SK-N-SH treated with all-trans-retinoic acid at 6 μM for 48 hours (cell line): ENCODE measurements around the gene SEL1L3.
A peak's percentile ranks its signal among the peaks of the same experiment; 100 is the strongest.

Experiments
- ATAC-seq: fragments of 200-7000 bp; cut with Tn5 transposase; 3 replicates; pipeline ENCODE4 v1.9.1; 2020; ENCODE audit warnings: mild to moderate bottlenecking, moderate library complexity
- BACH2 ChIP-seq: fragments of 250-450 bp; sonication (Bioruptor Pico); IDR thresholded peaks from 2 replicates; pipeline ENCODE4 v1.9.0; 2021; ENCODE audit warnings: mild to moderate bottlenecking, borderline replicate concordance
- CSDC2 ChIP-seq: fragments of 250-450 bp; sonication (Bioruptor Pico); IDR thresholded peaks from 2 replicates; pipeline ENCODE4 v1.5.0; 2020; ENCODE audit warnings: mild to moderate bottlenecking, moderate library complexity
- CSRNP3 ChIP-seq: fragments of 250-450 bp; sonication (Bioruptor Pico); IDR thresholded peaks from 2 replicates; pipeline ENCODE4 v1.5.1; 2021; ENCODE audit warnings: mild to moderate bottlenecking, moderate library complexity
- ESRRG ChIP-seq: fragments of 250-450 bp; sonication (Bioruptor Pico); IDR thresholded peaks from 2 replicates; pipeline ENCODE4 v1.6.1; 2021; ENCODE audit warnings: mild to moderate bottlenecking
- GLIS3 ChIP-seq: fragments of 250-450 bp; sonication (Bioruptor Pico); IDR thresholded peaks from 2 replicates; pipeline ENCODE4 v1.5.0; 2020; ENCODE audit warnings: mild to moderate bottlenecking, moderate library complexity
- ISL1 ChIP-seq: fragments of 250-450 bp; sonication (Bioruptor Pico); IDR thresholded peaks from 2 replicates; pipeline ENCODE4 v2.1.2; 2022; ENCODE audit warnings: mild to moderate bottlenecking, moderate library complexity
- OSR1 ChIP-seq: fragments of 250-450 bp; sonication (Bioruptor Pico); IDR thresholded peaks from 2 replicates; pipeline ENCODE4 v1.8.0; 2022; ENCODE audit warnings: moderate library complexity, mild to moderate bottlenecking, inconsistent platforms
- POU6F1 ChIP-seq: fragments of 250-450 bp; sonication (Bioruptor Pico); IDR thresholded peaks from 2 replicates; pipeline ENCODE4 v1.8.0; 2021; ENCODE audit warnings: low read depth, mild to moderate bottlenecking, moderate library complexity, borderline replicate concordance
- PPARA ChIP-seq: fragments of 250-450 bp; sonication (Bioruptor Pico); IDR thresholded peaks from 2 replicates; pipeline ENCODE4 v1.5.0; 2020; ENCODE audit warnings: mild to moderate bottlenecking, borderline replicate concordance
- RARB ChIP-seq: fragments of 250-450 bp; sonication (Bioruptor Pico); IDR thresholded peaks from 2 replicates; pipeline ENCODE4 v1.8.0; 2021; ENCODE audit warnings: mild to moderate bottlenecking, moderate library complexity
- SNAI2 ChIP-seq: fragments of 250-450 bp; sonication (Bioruptor Pico); IDR thresholded peaks from 2 replicates; pipeline ENCODE4 v1.5.0; 2020; ENCODE audit warnings: mild to moderate bottlenecking, moderate library complexity
- TCF4 ChIP-seq: fragments of 250-450 bp; sonication (Bioruptor Pico); IDR thresholded peaks from 2 replicates; pipeline ENCODE4 v1.8.0; 2021; ENCODE audit warnings: mild to moderate bottlenecking, moderate library complexity, borderline replicate concordance
- TOX ChIP-seq: fragments of 250-450 bp; sonication (Bioruptor Pico); IDR thresholded peaks from 2 replicates; pipeline ENCODE4 v1.8.0; 2021; ENCODE audit warnings: mild to moderate bottlenecking, moderate library complexity, borderline replicate concordance
- ZC3H10 ChIP-seq: fragments of 250-450 bp; sonication (Bioruptor Pico); IDR thresholded peaks from 2 replicates; pipeline ENCODE4 v1.5.1; 2021; ENCODE audit warnings: mild to moderate bottlenecking, moderate library complexity
- ZFP3 ChIP-seq: fragments of 250-450 bp; sonication (Bioruptor Pico); IDR thresholded peaks from 2 replicates; pipeline ENCODE4 v1.5.0; 2020; ENCODE audit warnings: mild to moderate bottlenecking, moderate library complexity
- ZFP30 ChIP-seq: fragments of 450-650 bp; formaldehyde crosslinking; IDR thresholded peaks from 2 replicates; pipeline ENCODE4 v1.5.0; 2022; ENCODE audit warnings: mild to moderate bottlenecking, moderate library complexity
- ZNF565 ChIP-seq: fragments of 450-650 bp; formaldehyde crosslinking; conservative IDR thresholded peaks from 2 replicates; pipeline ENCODE4 v1.5.0; 2020; ENCODE audit warnings: low read depth, mild to moderate bottlenecking, moderate library complexity
- ZNF70 ChIP-seq: fragments of 450-650 bp; formaldehyde crosslinking; IDR thresholded peaks from 2 replicates; pipeline ENCODE4 v1.5.0; 2020; ENCODE audit warnings: mild to moderate bottlenecking, moderate library complexity
- ZNF8 ChIP-seq: fragments of 450-650 bp; formaldehyde crosslinking; IDR thresholded peaks from 2 replicates; pipeline ENCODE4 v1.5.0; 2020; ENCODE audit warnings: mild to moderate bottlenecking, moderate library complexity
- TF ChIP-seq, protein P1 (sequence below): fragments of 250-450 bp; sonication (Bioruptor Pico); IDR thresholded peaks from 2 replicates; pipeline ENCODE4 v1.5.0; 2020; ENCODE audit warnings: mild to moderate bottlenecking, moderate library complexity
- TF ChIP-seq, protein P2 (sequence below): fragments of 250-450 bp; sonication (Bioruptor Pico); IDR thresholded peaks from 2 replicates; pipeline ENCODE4 v1.5.1; 2020; ENCODE audit warnings: low read depth, mild to moderate bottlenecking, moderate library complexity

SEL1L3 gene

GRCh38 chr4:25818371-25818871 lies 44.4 kb downstream of the SEL1L3 start:
- 0 out of 3 replicates have a peak, but pooled peaks have one; percentile 12 for ATAC-seq
- no peak for TF ChIP-seq POU6F1 (CRISPR knock-in tag)
- TF ChIP-seq ESRRG (CRISPR knock-in tag) = no peak
- no peak for TF ChIP-seq TCF4 (CRISPR knock-in tag)
- TF ChIP-seq, protein P1, sequence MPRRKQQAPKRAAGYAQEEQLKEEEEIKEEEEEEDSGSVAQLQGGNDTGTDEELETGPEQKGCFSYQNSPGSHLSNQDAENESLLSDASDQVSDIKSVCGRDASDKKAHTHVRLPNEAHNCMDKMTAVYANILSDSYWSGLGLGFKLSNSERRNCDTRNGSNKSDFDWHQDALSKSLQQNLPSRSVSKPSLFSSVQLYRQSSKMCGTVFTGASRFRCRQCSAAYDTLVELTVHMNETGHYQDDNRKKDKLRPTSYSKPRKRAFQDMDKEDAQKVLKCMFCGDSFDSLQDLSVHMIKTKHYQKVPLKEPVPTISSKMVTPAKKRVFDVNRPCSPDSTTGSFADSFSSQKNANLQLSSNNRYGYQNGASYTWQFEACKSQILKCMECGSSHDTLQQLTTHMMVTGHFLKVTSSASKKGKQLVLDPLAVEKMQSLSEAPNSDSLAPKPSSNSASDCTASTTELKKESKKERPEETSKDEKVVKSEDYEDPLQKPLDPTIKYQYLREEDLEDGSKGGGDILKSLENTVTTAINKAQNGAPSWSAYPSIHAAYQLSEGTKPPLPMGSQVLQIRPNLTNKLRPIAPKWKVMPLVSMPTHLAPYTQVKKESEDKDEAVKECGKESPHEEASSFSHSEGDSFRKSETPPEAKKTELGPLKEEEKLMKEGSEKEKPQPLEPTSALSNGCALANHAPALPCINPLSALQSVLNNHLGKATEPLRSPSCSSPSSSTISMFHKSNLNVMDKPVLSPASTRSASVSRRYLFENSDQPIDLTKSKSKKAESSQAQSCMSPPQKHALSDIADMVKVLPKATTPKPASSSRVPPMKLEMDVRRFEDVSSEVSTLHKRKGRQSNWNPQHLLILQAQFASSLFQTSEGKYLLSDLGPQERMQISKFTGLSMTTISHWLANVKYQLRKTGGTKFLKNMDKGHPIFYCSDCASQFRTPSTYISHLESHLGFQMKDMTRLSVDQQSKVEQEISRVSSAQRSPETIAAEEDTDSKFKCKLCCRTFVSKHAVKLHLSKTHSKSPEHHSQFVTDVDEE (CRISPR knock-in tag) = no peak
- no peak for TF ChIP-seq ZFP3 (CRISPR knock-in tag)
- no peak for TF ChIP-seq ZNF565
- no peak for TF ChIP-seq RARB (CRISPR knock-in tag)
- no peak for TF ChIP-seq ZNF70
- no peak for TF ChIP-seq ISL1
- TF ChIP-seq ZC3H10 (CRISPR knock-in tag) = no peak
- no peak for TF ChIP-seq ZFP30 (CRISPR knock-in tag)
- TF ChIP-seq OSR1 = no peak

GRCh38 chr4:25817059-25817681 lies 45.6 kb downstream of the SEL1L3 start:
- TF ChIP-seq CSDC2 (CRISPR knock-in tag) (no peak), BACH2 (no peak), RARB (CRISPR knock-in tag) (no peak)
- peak; percentile 50 for ATAC-seq

GRCh38 chr4:25816591-25817058 lies 46.2 kb downstream of the SEL1L3 start:
- TF ChIP-seq ESRRG (CRISPR knock-in tag) (no peak), ZFP30 (CRISPR knock-in tag) (no peak), GLIS3 (CRISPR knock-in tag) (no peak), ISL1 (no peak), ZNF70 (no peak), CSDC2 (CRISPR knock-in tag) (no peak), PPARA (CRISPR knock-in tag) (no peak), RARB (CRISPR knock-in tag) (no peak), ZC3H10 (CRISPR knock-in tag) (no peak), ZNF565 (no peak), CSRNP3 (CRISPR knock-in tag) (no peak), TCF4 (CRISPR knock-in tag) (no peak), OSR1 (no peak), ZNF8 (CRISPR knock-in tag) (no peak), BACH2 (no peak), TOX (CRISPR knock-in tag) (no peak), SNAI2 (CRISPR knock-in tag) (no peak)
- TF ChIP-seq, protein P1 (CRISPR knock-in tag) = no peak
- TF ChIP-seq, protein P2, sequence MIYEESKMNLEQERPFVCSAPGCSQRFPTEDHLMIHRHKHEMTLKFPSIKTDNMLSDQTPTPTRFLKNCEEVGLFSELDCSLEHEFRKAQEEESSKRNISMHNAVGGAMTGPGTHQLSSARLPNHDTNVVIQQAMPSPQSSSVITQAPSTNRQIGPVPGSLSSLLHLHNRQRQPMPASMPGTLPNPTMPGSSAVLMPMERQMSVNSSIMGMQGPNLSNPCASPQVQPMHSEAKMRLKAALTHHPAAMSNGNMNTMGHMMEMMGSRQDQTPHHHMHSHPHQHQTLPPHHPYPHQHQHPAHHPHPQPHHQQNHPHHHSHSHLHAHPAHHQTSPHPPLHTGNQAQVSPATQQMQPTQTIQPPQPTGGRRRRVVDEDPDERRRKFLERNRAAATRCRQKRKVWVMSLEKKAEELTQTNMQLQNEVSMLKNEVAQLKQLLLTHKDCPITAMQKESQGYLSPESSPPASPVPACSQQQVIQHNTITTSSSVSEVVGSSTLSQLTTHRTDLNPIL (CRISPR knock-in tag) = no peak
- no peak for ATAC-seq
